ENCODE measurements around the gene MAZ. TPM values are rescaled to one million over a fixed set of nuclear protein-coding genes. Genes with fewer than 3 reads are reported as not detected.

The MAZ gene
- total RNA-seq, 2 donors from 2014 or later, result 73.0 to 99.4 TPM

DNA sequence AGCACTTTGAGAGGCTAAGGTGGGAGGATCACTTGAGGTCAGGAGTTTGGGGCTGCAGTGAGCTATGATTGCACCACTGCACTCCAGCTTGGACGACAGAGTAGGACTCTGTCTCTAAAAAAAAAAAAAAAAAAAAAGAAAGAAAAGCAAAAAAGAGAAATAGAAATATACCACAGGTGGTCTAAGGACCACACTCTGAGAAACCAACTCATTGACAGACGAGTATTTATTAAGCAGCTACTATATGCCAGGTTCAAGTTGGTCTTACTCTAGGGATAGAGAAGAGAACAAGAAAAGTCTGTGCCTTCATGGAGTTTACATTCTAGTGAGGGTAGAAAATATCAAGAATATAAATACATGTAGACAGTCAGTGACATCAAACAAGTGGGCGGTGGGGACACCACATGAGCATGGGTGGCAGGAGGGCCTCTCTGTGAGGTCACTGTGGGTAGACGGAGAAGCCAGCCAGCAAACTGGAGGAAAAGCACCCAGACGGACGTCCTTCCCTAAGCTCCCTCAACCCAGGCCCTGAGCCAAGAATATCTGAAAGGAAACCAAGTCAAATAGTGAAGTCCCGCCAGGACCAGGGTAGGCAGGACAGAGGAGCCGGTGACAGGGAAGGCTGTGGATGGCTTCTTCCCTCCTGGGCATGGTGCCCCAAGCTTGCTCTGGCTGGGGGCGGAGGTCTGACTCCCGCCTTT lies 52.0 kb downstream of the MAZ start:
- H3K27ac ChIP-seq, result peak overlapping the region; percentile 50 to 53
- H3K4me3 ChIP-seq, result no peak overlapping the region
- DNase-seq (ENCODE audit: low spot score) (peak; percentile 51), ATAC-seq (ENCODE audit: insufficient number of reproducible peaks, low FRiP score, low read depth) (no peak)
- H3K9me3 ChIP-seq, result no peaks in the 10 kb centered on the region
- peaks cover 12 to 44% of the 10 kb centered on the region in 2 donors for H3K4me1 ChIP-seq (ENCODE audit: control insufficient read depth in 1 of 2, low read depth in 2 of 2)
- TF ChIP-seq, protein P1, sequence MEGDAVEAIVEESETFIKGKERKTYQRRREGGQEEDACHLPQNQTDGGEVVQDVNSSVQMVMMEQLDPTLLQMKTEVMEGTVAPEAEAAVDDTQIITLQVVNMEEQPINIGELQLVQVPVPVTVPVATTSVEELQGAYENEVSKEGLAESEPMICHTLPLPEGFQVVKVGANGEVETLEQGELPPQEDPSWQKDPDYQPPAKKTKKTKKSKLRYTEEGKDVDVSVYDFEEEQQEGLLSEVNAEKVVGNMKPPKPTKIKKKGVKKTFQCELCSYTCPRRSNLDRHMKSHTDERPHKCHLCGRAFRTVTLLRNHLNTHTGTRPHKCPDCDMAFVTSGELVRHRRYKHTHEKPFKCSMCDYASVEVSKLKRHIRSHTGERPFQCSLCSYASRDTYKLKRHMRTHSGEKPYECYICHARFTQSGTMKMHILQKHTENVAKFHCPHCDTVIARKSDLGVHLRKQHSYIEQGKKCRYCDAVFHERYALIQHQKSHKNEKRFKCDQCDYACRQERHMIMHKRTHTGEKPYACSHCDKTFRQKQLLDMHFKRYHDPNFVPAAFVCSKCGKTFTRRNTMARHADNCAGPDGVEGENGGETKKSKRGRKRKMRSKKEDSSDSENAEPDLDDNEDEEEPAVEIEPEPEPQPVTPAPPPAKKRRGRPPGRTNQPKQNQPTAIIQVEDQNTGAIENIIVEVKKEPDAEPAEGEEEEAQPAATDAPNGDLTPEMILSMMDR (IDR thresholded peaks at IDR 0.05), result no peak
- peaks cover 6% of the 10 kb centered on the region for H3K36me3 ChIP-seq
- no peaks in the 10 kb centered on the region for H3K27me3 ChIP-seq (replicated peaks; ENCODE audit: insufficient read depth)

DNA sequence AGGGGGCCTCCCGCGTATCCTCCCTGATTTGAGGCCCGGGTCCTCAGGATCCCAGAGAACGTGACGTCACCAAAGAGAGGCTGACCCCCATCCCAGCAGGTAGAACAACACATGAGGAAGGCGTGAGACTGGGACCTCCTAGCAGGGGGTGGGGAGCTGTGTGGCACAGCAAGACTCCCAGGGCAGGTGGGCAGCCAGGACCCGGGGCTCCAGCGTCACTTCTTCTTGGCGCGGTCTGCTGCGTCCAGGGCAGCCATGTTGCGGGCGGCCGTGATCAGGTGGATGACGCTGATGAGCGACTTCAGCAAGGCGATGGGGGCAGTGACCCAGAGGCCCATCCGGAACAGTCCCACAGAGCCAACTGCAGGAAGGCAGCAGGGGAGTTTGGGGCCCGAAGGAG lies 52.6 kb downstream of the MAZ start:
- Histone ChIP-seq H3K27ac (peak overlapping the region; percentile 50 to 53), H3K4me1 (ENCODE audit: control insufficient read depth in 1 of 2, low read depth in 2 of 2) (peaks cover 12 to 48% of the 10 kb centered on the region in 2 donors), H3K36me3 (peaks cover 6% of the 10 kb centered on the region), H3K27me3 (replicated peaks; ENCODE audit: insufficient read depth) (no peaks in the 10 kb centered on the region), H3K4me3 (no peak overlapping the region), H3K9me3 (no peaks in the 10 kb centered on the region)
- DNase-seq (ENCODE audit: low spot score), result no peak
- no peak for ATAC-seq (ENCODE audit: insufficient number of reproducible peaks, low FRiP score, low read depth)
- TF ChIP-seq, protein P1 (IDR thresholded peaks at IDR 0.05), result no peak

DNA sequence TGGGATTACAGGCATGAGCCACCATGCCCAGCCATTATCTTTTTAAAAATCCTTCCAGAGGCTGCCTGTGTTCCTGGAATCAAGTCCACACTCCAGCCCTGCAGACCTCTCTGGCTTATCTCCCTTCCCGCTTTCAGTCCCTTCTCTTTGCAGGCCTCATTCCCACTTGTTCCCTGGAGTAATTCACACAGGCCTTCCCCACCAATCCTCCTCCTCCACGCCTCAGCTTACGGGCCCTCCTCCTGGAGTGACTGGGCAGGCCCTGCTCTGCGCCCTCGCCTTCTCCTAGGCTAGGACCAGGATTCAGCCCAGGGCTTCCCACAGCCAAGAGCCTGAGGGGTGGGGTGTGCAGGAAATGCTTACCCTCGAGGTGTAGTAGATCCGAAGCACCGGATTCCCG lies 53.9 kb downstream of the MAZ start:
- DNase-seq (ENCODE audit: low spot score) (no peak), ATAC-seq (ENCODE audit: insufficient number of reproducible peaks, low FRiP score, low read depth) (no peak)
- no peak overlapping the region for H3K4me3 ChIP-seq
- no peak overlapping the region for H3K27ac ChIP-seq
- H3K9me3 ChIP-seq, result no peaks in the 10 kb centered on the region
- TF ChIP-seq, protein P1 (IDR thresholded peaks at IDR 0.05), result no peak
- no peaks in the 10 kb centered on the region for H3K27me3 ChIP-seq (replicated peaks; ENCODE audit: insufficient read depth)
- peaks cover 12 to 48% of the 10 kb centered on the region in 2 donors for H3K4me1 ChIP-seq (ENCODE audit: control insufficient read depth in 1 of 2, low read depth in 2 of 2)
- peaks cover 6% of the 10 kb centered on the region for H3K36me3 ChIP-seq

Other genes with a start within 250 kb of the MAZ start
- gene SPN, start 143.3 kb upstream of the MAZ start, total RNA-seq, result 10 to 100 TPM in 1 of 2 donors, 1 to 10 TPM in 1; 1.1 to 10.2 TPM
- 1 to 10 TPM in 1 of 2 donors, under 1 TPM in 1; 0.95 to 1.3 TPM for gene QPRT, start 127.3 kb upstream of the MAZ start, total RNA-seq
- gene C16orf54, start 60.5 kb upstream of the MAZ start, total RNA-seq, result 1 to 10 TPM; 2.8 to 3.4 TPM
- gene ZG16, start 28.3 kb upstream of the MAZ start, total RNA-seq, result not detected
- gene KIF22, start 15.8 kb upstream of the MAZ start, total RNA-seq, result 10 to 100 TPM; 11.4 to 15.2 TPM
- gene PRRT2, start 5.7 kb downstream of the MAZ start, total RNA-seq, result 10 to 100 TPM; 39.4 to 40.8 TPM
- gene PAGR1, start 9.6 kb downstream of the MAZ start, total RNA-seq, result 10 to 100 TPM; 40.8 to 45.2 TPM
- gene MVP, start 13.9 kb downstream of the MAZ start, total RNA-seq, result 100 to 1,000 TPM; 175 to 190 TPM
- gene CDIPT, start 56.7 kb downstream of the MAZ start, total RNA-seq, result 100 to 1,000 TPM in 1 of 2 donors, 10 to 100 TPM in 1; 92.1 to 107 TPM
- gene SEZ6L2, start 93.0 kb downstream of the MAZ start, total RNA-seq, result 1 to 10 TPM in 1 of 2 donors, under 1 TPM in 1; 0.63 to 1.4 TPM
- under 1 TPM in 1 of 2 donors, not detected in 1; 0.27 TPM for gene ASPHD1, start 94.0 kb downstream of the MAZ start, total RNA-seq
- gene KCTD13, start 119.7 kb downstream of the MAZ start, total RNA-seq, result 10 to 100 TPM; 29.2 to 37.1 TPM
- gene TMEM219, start 155.6 kb downstream of the MAZ start, total RNA-seq, result 100 to 1,000 TPM in 1 of 2 donors, 10 to 100 TPM in 1; 79.7 to 161 TPM
- gene TAOK2, start 167.3 kb downstream of the MAZ start, total RNA-seq, result 10 to 100 TPM; 54.6 to 55.0 TPM
- gene HIRIP3, start 189.1 kb downstream of the MAZ start, total RNA-seq, result 10 to 100 TPM in 1 of 2 donors, 1 to 10 TPM in 1; 6.1 to 17.7 TPM
- 10 to 100 TPM; 67.4 to 81.8 TPM for gene INO80E, start 189.7 kb downstream of the MAZ start, total RNA-seq
- gene DOC2A, start 204.5 kb downstream of the MAZ start, total RNA-seq, result under 1 TPM in 1 of 2 donors, not detected in 1; 0.56 TPM
- not detected for gene C16orf92, start 216.7 kb downstream of the MAZ start, total RNA-seq
- gene TLCD3B, start 224.7 kb downstream of the MAZ start, total RNA-seq, result not detected